ENCODE data around the gene FGFR2.

GRCh38 chr10:121633056-121633455 lies 34.8 kb upstream of the FGFR2 start:
- TF ChIP-seq CTCF (IDR thresholded peaks at IDR 0.05; ENCODE audit: insufficient read depth, low read depth, low read length) (no peak), EZH2 (IDR thresholded peaks at IDR 0.05; ENCODE audit: insufficient read depth, low read length) (no peak)

Measured in astrocyte (in vitro differentiated cells and primary cell).